Stimulated activated naive CD8-positive, alpha-beta T cell treated with anti-CD3 and anti-CD28 coated beads, Interleukin-15, Interleukin-2, amounts not matched to agents 100 ng/mL and 50 ng/mL, for 24 hours (primary cell): ENCODE data around the gene IL1RL2.

Experiments
- H3K27ac Mint-ChIP-seq: one replicate; pipeline ENCODE4 v1.8.0; 2021; ENCODE audit warnings: mild to moderate bottlenecking, mixed read lengths
- H3K27me3 Mint-ChIP-seq: one replicate; pipeline ENCODE4 v1.8.0; 2021; ENCODE audit warnings: mixed read lengths
- H3K36me3 Mint-ChIP-seq: one replicate; pipeline ENCODE4 v1.8.0; 2021; ENCODE audit warnings: low read depth, mixed read lengths
- H3K4me1 Mint-ChIP-seq: one replicate; pipeline ENCODE4 v1.8.0; 2021; ENCODE audit warnings: low read depth, mixed read lengths
- H3K4me3 Mint-ChIP-seq: one replicate; pipeline ENCODE4 v1.8.0; 2021; ENCODE audit warnings: mild to moderate bottlenecking, mixed read lengths
- H3K9me3 Mint-ChIP-seq: one replicate; pipeline ENCODE4 v1.8.0; 2021; ENCODE audit warnings: mixed read lengths

Gene IL1RL2

DNA sequence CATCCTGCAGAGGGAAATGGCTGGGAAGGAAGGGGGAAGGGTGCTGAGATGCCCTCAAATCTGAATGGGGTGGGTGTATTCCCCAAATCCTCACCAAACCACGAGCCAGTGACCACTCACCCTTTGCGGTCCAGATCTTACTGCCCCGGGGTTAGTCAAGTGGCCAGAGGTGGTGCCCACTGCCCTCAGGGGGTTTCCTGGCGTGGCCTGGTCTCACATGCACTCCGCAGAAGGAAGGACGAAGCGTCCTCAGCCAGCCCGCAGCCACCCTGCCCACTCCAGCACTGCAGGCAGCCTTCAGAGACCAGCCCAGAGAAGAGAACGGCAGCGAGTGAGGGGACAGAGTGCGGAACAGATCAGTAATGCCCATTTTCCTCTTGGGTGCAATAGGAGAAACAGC lies 50.4 kb downstream of the IL1RL2 start:
- no peak overlapping the region for H3K27ac Mint-ChIP-seq
- no peaks in the 10 kb centered on the region for H3K27me3 Mint-ChIP-seq
- no peaks in the 10 kb centered on the region for H3K36me3 Mint-ChIP-seq
- H3K4me1 Mint-ChIP-seq, result peaks cover 60% of the 10 kb centered on the region
- no peaks in the 10 kb centered on the region for H3K9me3 Mint-ChIP-seq
- no peak overlapping the region for H3K4me3 Mint-ChIP-seq

DNA sequence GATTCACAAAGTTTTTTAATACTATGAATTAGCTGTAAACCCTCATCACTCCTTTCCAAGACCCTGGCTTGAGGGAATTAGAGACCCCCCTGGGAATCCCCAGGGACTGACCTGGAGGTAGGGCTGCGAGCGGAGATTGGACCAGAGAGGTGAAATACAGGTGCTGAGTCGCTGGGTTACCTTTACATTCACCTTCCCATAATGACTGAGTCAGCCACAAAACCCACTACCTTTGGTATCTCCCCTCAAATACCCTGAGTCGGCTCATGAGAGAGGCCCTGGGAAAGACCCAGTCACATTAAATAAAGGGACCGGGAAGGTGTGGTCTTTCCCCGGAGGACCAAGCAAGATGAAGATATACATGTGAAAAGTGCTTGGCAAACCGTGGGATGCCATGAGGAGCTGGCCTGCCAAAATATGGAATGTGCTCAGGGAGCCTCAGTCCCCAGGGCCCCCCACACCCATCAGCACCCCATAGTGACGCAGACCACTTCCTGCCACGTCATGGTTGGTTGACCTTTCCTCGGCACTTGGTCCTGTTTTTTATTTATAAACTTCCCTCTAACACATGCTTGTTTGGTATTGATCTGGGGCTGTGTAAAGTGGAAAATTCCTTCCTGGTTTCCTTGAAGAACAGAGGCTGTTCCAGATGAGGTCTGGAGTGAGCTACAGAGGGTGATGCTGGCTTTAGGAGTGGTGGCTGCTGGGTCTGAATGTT lies 51.4 kb downstream of the IL1RL2 start:
- peak overlapping the region; percentile 90 for H3K27ac Mint-ChIP-seq
- H3K27me3 Mint-ChIP-seq, result no peaks in the 10 kb centered on the region
- no peaks in the 10 kb centered on the region for H3K36me3 Mint-ChIP-seq
- peak overlapping the region; percentile 61 for H3K4me3 Mint-ChIP-seq
- H3K9me3 Mint-ChIP-seq, result no peaks in the 10 kb centered on the region
- H3K4me1 Mint-ChIP-seq, result peaks cover 60% of the 10 kb centered on the region

DNA sequence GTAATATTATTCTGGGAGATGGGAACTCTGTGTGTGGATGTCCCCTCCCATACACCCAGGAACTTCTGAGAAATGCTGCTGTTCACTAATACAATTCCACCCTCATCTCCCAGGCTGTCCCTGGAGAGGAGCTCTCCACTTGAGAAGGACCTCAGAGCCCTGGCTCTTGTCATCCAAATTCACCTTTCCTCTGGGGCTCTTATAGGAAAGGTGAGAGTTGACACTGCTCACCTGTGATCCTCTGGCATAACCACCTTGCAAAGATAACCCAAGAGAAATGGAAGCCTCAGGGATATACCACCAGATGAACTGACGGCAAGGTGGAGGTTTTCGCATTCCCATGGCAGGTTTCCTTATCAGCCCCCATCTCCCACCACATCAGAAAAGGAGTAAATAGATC lies 52.0 kb downstream of the IL1RL2 start:
- Mint-ChIP-seq H3K27me3 (no peaks in the 10 kb centered on the region), H3K36me3 (no peaks in the 10 kb centered on the region), H3K27ac (peak overlapping the region; percentile 90), H3K4me3 (peak overlapping the region; percentile 61), H3K4me1 (peaks cover 56% of the 10 kb centered on the region), H3K9me3 (no peaks in the 10 kb centered on the region)

DNA sequence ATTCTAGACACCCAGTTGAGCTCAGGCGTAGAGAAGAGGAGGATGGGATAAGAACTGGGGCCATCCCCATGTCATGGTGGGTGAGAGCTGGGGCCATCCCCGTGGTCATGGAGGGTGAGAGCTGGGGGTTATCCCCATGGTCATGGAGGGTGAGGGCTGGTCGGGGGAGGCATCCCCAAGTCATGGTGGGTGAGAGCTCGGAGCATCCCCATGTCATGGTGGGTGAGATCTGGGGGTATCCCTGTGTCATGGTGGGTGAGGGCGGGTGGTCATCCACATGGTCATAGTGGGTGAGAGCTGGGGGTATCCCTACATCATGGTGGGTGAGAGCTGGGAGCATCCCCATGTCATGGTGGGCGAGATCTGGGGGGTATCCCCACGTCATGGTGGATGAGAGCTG lies 52.5 kb downstream of the IL1RL2 start:
- peaks cover 50% of the 10 kb centered on the region for H3K4me1 Mint-ChIP-seq
- H3K9me3 Mint-ChIP-seq, result no peaks in the 10 kb centered on the region
- H3K27me3 Mint-ChIP-seq, result no peaks in the 10 kb centered on the region
- peak overlapping the region; percentile 90 for H3K27ac Mint-ChIP-seq
- H3K4me3 Mint-ChIP-seq, result peak overlapping the region; percentile 22
- no peaks in the 10 kb centered on the region for H3K36me3 Mint-ChIP-seq

DNA sequence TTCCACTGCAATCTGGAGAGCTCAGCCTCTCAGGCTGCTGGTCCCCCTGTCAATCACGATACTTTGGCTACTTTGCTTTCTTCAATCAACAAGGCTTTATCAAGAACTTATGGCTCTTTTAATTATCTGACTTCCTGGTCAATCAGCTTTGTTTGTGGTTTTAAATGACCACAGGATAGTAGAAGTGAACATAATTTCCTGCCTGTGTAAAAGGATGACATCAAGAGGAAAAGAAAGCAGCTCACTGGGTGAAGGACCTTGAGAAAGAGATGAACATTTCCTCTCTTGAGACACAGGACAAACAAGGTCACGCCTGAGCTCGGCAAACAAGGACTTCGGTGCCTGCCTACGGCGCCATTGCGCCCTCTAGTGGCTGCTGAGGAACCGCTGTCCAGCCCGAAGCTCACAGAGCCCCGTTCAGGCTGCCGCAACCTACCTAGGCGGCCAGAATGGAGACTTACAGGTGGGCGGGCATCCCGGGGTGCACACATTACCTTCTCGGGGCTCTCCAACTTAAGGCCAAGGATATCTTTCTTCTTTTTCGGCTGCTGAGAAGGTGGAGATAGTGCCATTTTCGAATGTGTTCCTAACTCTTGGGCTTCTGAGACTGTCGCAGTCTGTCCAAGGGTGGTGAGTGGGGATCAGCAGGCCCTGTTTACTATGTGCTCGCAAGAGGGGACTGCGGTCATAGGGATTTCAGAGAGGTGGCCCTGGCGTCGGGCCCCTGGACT lies 54.0 kb downstream of the IL1RL2 start:
- H3K27me3 Mint-ChIP-seq, result no peaks in the 10 kb centered on the region
- no peaks in the 10 kb centered on the region for H3K9me3 Mint-ChIP-seq
- H3K36me3 Mint-ChIP-seq, result no peaks in the 10 kb centered on the region
- H3K4me1 Mint-ChIP-seq, result peaks cover 39% of the 10 kb centered on the region
- no peak overlapping the region for H3K4me3 Mint-ChIP-seq
- peak overlapping the region; percentile 76 for H3K27ac Mint-ChIP-seq

DNA sequence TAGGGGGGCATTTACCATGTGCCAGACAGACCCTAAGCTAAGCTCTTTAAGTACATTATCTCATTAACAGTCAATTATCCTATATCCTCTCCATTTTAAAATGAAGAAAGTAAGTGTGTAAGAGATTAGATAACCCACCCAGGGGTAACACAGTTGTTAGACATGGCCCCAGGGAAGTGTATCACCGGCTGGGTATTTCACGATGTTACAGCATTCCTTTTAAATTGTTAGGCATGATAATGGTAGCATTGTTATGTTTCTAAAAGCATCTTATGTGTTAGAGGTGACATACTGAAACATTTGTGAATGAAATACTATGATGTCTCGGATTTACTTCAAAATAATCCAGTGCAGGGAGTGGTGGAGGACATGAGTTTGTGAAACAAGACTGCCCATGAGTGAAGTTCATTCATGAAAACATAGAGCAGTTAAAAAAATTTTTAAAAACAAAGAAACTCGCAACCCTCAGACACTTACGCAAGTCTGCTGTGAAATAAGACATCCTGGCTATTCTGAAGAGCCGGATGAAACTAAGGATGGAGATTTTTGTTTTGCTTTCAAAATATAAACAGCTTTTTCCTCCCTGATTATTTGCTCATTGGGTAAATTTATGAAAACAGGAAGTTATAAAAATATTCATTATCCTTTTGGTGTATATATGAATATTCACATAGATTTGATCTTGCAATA lies 54.9 kb downstream of the IL1RL2 start:
- H3K9me3 Mint-ChIP-seq, result no peaks in the 10 kb centered on the region

DNA sequence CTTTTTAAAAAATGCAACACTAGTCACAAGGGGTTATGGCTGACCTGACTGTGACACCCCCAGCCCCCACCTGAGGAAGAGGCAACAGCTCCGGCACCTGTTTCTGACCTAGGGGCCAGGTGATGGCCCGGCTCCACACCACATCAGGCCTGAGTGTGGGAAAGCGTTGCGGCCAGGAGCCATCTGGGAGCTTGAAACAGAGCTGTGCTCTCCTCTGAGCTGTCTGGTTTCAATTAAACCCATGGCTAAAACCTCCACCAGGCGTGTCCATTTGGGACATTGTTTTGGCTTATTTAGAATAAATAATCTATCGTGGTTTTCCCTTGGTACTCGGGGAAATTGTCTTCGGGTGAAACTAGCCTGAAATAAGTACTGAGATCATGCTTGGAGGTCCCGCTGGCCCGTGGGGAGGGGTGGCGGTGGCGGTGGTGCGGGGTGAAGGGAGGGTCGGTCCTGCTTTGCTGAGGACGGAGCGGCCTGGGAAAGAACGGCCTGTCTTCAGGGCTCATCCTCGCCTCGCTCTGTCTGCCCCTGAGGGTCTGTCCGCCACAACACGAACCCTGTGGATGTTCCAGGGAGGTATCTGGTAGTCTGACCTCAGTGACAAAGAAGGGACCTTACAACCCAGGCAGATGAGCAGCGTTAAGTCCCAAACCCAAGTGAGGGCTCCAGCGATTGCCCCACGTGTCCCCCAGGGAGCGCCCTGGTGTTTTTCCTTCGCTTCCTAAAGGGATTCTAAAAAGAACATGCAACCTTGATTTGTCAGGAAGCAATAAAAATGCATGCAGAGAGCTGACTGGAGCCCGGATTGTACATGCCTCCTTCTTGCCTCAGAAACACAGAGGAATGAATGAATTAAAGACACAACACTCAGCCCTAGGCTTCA lies 58.7 kb downstream of the IL1RL2 start:
- no peak overlapping the region for H3K27ac Mint-ChIP-seq
- H3K4me1 Mint-ChIP-seq, result peaks cover 10% of the 10 kb centered on the region
- no peaks in the 10 kb centered on the region for H3K9me3 Mint-ChIP-seq
- no peaks in the 10 kb centered on the region for H3K36me3 Mint-ChIP-seq
- H3K4me3 Mint-ChIP-seq, result no peak overlapping the region
- H3K27me3 Mint-ChIP-seq, result peaks cover 5% of the 10 kb centered on the region

More for the DNA sequence above, 54.9 kb downstream of the IL1RL2 start:
- Mint-ChIP-seq H3K27me3 (no peaks in the 10 kb centered on the region), H3K4me1 (peaks cover 39% of the 10 kb centered on the region), H3K36me3 (no peaks in the 10 kb centered on the region), H3K4me3 (no peak overlapping the region), H3K27ac (no peak overlapping the region)

DNA sequence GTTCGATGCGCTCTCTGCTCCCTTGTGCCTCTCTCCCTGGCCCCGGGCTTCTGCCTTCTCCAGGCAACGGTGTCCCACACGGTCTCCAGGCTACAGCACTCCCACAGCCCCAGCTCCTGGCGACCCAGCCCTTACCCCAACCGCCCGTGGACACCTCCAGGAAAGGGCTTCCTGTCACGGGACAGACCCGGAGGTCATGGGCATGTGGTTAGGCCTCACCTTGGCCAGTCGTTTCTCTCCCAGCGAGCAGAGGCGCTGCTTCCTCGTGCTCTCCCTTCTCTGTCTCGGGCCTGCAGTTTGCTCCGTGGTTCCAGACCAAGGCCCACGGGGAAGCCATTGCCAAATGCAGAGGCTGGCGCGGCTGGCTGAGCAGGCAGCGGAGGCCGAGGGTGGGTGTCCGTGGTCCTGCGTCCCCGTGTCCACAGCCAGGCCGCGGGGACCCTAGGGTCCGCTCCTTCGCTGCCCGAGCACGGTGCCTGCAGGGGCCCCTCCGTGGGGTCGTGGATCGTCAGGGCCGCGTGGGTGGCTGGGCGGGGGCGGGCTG lies 63.5 kb downstream of the IL1RL2 start:
- Mint-ChIP-seq H3K27ac (no peak overlapping the region), H3K9me3 (no peaks in the 10 kb centered on the region), H3K4me3 (no peak overlapping the region), H3K36me3 (no peaks in the 10 kb centered on the region), H3K4me1 (peaks cover 35% of the 10 kb centered on the region), H3K27me3 (peaks cover 15% of the 10 kb centered on the region)

DNA sequence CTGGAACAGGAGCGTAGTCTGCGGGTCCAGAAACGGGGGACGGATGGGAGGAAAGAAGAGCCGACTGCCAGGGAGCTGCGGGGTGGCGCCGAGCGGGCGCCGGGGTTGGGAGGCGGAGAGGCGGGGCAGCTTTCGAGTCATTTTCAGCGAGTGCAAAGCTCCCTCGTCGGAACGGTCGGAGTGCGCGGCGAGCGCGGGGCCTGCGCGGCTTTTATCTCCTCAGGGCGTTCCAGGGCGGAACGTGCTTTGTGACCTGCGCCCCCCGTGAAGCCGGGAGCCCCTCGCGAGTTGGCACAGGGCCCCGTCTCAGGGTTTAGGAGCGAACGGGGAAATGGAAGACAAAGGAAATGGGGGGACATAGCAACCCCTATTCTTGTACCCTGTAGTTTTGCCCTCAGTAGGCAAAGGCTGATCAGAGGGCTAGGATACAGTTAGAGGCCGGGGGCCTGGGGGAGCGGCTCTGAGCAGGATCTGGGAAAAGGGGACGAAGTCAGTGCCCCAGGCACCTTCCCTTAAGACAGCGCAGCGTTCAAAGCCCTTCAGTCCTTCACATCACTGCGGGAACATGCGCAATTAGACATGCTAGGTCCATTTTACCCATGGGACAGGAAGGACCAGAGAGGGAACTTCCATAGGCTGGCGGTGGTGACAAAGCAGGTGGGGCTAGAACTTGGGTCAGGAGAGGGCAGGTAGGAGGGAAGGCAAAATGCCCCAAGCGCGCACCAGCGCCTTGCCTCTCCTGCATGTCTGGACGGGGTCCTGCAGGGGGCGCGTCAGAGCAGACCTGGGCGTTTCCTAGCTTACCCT lies 64.4 kb downstream of the IL1RL2 start:
- H3K9me3 Mint-ChIP-seq, result no peaks in the 10 kb centered on the region
- peak overlapping the region; percentile 75 for H3K27ac Mint-ChIP-seq
- H3K36me3 Mint-ChIP-seq, result no peaks in the 10 kb centered on the region
- H3K4me3 Mint-ChIP-seq, result peak overlapping the region; percentile 72
- H3K4me1 Mint-ChIP-seq, result peaks cover 37% of the 10 kb centered on the region
- H3K27me3 Mint-ChIP-seq, result peaks cover 15% of the 10 kb centered on the region

DNA sequence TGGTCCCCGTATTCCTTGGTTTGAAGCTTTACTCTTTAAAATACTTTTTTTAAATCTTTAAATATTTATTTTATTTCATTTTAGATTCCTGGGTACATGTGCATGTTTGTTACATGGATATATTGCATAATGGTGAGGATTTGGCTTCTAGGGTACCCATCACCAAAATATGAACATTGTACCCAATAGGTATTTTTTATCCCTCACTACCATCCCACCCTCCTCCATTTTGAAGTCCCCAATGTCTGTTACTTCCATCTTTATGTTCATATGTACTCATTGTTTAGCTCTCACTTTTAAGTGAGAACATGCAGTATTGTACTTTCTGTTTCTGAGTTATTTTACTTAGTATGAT lies 65.0 kb downstream of the IL1RL2 start:
- Mint-ChIP-seq H3K4me1 (peaks cover 43% of the 10 kb centered on the region), H3K4me3 (peak overlapping the region; percentile 72), H3K27ac (no peak overlapping the region), H3K9me3 (no peaks in the 10 kb centered on the region), H3K27me3 (peaks cover 15% of the 10 kb centered on the region), H3K36me3 (no peaks in the 10 kb centered on the region)

DNA sequence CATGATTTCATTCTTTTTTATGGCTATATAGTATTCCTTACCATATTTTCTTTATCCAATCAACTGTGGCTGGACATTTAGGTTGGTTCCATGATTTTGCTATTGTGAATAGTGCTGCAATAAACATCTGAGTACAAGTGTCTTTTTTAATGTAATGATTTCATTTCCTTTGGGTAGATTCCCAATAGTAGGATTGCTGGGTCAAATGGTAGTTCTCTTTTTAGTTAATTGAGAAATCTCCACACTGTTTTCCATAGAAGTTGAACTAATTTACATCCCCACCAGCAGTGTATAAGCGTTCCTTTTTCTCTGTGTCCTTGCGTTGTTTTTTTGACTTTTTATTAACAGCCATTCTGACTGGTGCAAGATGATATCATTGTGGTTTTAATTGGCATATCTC lies 65.4 kb downstream of the IL1RL2 start:
- H3K4me1 Mint-ChIP-seq, result peaks cover 47% of the 10 kb centered on the region
- no peaks in the 10 kb centered on the region for H3K9me3 Mint-ChIP-seq
- H3K27ac Mint-ChIP-seq, result peak overlapping the region; percentile 17
- H3K27me3 Mint-ChIP-seq, result peaks cover 15% of the 10 kb centered on the region
- H3K4me3 Mint-ChIP-seq, result no peak overlapping the region
- no peaks in the 10 kb centered on the region for H3K36me3 Mint-ChIP-seq

DNA sequence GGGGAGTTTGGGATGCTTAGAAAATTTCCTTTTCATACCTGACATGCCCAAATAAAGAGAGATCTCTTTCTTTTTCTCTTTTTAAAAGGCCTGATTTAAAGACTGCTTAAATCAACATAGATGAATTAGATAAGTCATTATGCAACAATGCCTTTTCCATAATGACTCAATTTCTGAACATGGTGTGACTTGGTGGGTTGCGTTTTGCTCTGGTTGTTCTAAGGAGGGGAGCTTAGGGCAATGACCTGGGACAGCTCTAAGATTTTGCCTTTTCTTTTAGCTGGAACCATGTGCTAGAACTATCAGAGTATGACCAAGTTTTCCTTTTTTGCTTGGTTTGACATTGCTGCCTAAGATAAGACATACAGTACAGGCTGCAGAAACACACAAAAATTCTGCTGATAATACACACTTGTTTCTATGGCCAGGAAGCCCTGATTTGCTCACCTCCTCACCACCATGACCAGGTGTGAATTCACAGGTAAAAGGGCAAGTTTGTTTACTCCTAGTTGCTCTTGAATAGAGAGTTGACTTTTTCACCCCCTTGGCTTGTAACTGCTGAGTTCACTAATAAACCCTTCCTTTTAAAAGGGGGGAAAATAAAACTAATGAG lies 66.4 kb downstream of the IL1RL2 start:
- H3K4me1 Mint-ChIP-seq, result peaks cover 57% of the 10 kb centered on the region
- peaks cover 15% of the 10 kb centered on the region for H3K27me3 Mint-ChIP-seq
- H3K27ac Mint-ChIP-seq, result peak overlapping the region; percentile 78
- peaks cover under 1% of the 10 kb centered on the region for H3K9me3 Mint-ChIP-seq
- H3K36me3 Mint-ChIP-seq, result no peaks in the 10 kb centered on the region
- no peak overlapping the region for H3K4me3 Mint-ChIP-seq

DNA sequence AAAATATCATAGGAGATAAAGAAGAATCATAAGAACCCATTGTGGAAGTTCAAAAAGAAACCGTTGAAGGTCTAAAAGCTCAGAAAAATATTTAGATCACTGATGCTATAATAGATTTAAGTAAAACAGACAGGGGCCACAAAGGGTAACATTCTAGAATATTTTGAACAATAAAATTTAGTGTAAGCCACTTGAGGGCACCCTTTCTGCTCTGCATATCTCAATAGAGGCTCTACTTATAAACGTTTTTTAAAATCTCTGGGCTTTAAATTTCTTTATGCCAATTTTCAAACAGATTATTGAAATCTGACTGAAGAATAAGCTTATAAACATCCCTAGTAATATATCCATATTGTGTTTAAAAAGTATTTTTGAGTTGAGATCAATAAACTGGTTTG lies 66.9 kb downstream of the IL1RL2 start:
- peak overlapping the region; percentile 78 for H3K27ac Mint-ChIP-seq
- no peak overlapping the region for H3K4me3 Mint-ChIP-seq
- H3K9me3 Mint-ChIP-seq, result peaks cover 4% of the 10 kb centered on the region
- H3K27me3 Mint-ChIP-seq, result peaks cover 15% of the 10 kb centered on the region
- H3K4me1 Mint-ChIP-seq, result peaks cover 62% of the 10 kb centered on the region
- peaks cover 4% of the 10 kb centered on the region for H3K36me3 Mint-ChIP-seq
